Cardiac muscle cell (in vitro differentiated cells and primary cell): ENCODE measurements around the gene SND1. TPM values are rescaled to one million over a fixed set of nuclear protein-coding genes. Genes with fewer than 3 reads are reported as not detected.
A peak's percentile ranks its signal among the peaks of the same experiment; 100 is the strongest.

ENCODE experiments used
- DNase-seq, 2 donors: peaks; one replicate each; pipeline versions ENCODE4 v3.0.0 to v3.0.0-alpha.2; 2010 to 2017; ENCODE audit warnings: low read depth in 1 of 2, low spot score in 1 of 2
- H3K27ac ChIP-seq: fragments of 200-600 bp; sonication (generic); 2 replicates; pipeline ENCODE4 v1.5.1; 2016
- H3K27me3 ChIP-seq: fragments of 200-600 bp; sonication (generic); 2 replicates; pipeline ENCODE4 v1.6.0; 2016; ENCODE audit warnings: control low read depth
- H3K36me3 ChIP-seq: fragments of 200-600 bp; sonication (generic); 2 replicates; pipeline ENCODE4 v1.5.1; 2016; ENCODE audit warnings: control low read depth
- H3K4me1 ChIP-seq: fragments of 200-600 bp; sonication (generic); 2 replicates; pipeline ENCODE4 v1.8.1; 2017; ENCODE audit warnings: low read depth, mild to moderate bottlenecking, mixed run types
- H3K4me3 ChIP-seq: fragments of 200-600 bp; sonication (generic); 2 replicates; pipeline ENCODE4 v1.5.1; 2016; ENCODE audit warnings: mild to moderate bottlenecking
- H3K9me3 ChIP-seq: fragments of 200-600 bp; sonication (generic); 2 replicates; pipeline ENCODE4 v1.5.1; 2017; ENCODE audit warnings: low read depth, mild to moderate bottlenecking, control low read depth
- CTCF ChIP-seq: IDR thresholded peaks from 2 replicates; pipeline ENCODE4 v1.5.1; 2012; ENCODE audit warnings: low read depth, mild to moderate bottlenecking, low read length
- polyA plus RNA-seq: library from polyadenylated mRNA; unstranded; fragments of >200 nt; fragmentation: Nextera tagmentation; extraction: Ambion mirVana; gene quantifications from 2 replicates; pipeline ENCODE4 v1.2.1, GENCODE V29; 2016
- total RNA-seq: library from RNA; depleted of rRNA; stranded (reverse); fragments of >200 nt; gene quantifications from 2 replicates; pipeline ENCODE4 v1.2.3, GENCODE V29; 2016

SND1 gene
- total and polyA plus RNA-seq, 2 experiments from 2014 or later = 114 to 172 TPM

DNA sequence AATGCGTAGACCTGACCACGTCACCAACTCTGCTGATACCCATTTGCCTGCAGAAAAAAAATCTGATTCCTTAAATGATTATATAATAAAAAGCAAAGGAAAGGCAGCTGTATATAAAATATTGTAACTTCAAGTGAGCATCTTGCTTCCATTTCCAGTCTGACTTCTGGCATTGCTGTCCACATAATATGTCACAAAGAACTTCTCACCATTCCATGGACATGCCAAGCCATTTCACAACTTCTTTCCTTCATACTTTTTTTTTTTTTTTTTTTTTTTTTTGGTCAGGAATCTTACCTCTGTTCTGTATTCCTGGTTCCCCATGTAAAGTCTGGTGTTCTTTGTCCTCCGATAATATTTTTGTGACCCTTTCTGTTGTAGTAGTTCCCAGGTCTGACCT, 165.5 kb downstream of the SND1 start:
- no peaks in the 10 kb centered on the region for H3K9me3 ChIP-seq
- H3K27me3 ChIP-seq = no peaks in the 10 kb centered on the region
- H3K4me3 ChIP-seq = no peak overlapping the region
- peaks cover 20% of the 10 kb centered on the region for H3K4me1 ChIP-seq
- H3K27ac ChIP-seq = no peak overlapping the region
- no peaks in the 10 kb centered on the region for H3K36me3 ChIP-seq
- no peak for TF ChIP-seq CTCF
- DNase-seq = no peak

DNA sequence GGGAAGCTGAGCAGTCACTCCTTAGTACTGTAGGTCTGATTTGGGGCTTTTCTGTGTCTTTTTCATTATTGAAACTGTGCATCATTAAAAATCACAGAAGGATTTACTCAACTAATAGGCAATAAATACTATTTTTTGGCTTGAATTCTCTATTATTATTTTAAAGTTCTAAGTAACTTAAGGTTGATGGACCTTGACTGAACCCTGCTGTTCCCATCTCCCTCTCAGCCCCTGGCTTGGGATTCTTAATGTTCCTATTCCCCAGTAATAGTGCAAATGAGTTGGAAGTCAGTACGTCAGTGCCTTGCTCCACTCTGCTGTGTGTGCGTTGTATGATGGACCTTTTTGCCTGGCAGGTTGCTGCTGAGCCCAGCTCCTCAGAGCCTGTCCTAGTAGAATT, 166.3 kb downstream of the SND1 start:
- H3K27ac ChIP-seq = no peak overlapping the region
- H3K4me1 ChIP-seq = peaks cover 17% of the 10 kb centered on the region
- H3K4me3 ChIP-seq = no peak overlapping the region
- no peak for TF ChIP-seq CTCF
- no peaks in the 10 kb centered on the region for H3K9me3 ChIP-seq
- H3K36me3 ChIP-seq = no peaks in the 10 kb centered on the region
- no peaks in the 10 kb centered on the region for H3K27me3 ChIP-seq
- no peak for DNase-seq

DNA sequence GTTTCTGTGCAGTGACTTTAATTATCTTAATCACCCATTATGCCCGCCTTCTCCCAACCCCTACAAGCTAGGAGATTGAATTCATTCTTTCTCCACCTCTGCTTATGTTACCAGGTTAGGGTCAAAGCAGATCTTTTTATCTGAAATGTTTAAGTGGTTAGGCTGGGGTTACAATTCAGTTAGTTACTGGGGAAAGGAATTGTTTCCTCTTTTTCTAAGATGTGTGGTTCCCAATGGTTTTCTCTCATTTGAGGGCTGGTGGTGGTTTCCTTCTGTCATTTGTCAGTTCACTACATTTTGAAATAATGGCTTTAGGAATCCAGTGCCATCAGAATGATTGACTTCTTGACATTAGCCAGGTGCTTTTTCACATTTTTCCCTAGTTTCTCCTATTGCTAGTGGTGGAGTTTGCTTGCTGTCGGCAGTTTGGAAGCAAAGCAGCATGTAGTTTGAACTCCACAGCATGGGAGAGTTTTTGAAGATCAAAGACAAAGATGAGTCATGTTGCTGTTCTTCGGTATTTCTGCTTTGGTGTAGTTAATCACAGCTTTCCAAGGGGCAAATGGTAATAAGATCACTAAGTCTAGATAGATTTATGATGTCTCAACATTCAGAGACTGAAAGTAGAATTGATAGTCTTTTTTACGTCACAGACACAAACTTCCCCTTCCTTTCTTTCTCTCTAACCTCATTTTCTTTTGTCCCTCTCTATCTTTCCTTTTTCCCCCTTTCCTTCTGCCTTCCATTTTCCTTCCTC, 168.2 kb downstream of the SND1 start:
- Histone ChIP-seq H3K36me3 (no peaks in the 10 kb centered on the region), H3K9me3 (no peaks in the 10 kb centered on the region), H3K27ac (no peak overlapping the region), H3K4me3 (no peak overlapping the region), H3K27me3 (no peaks in the 10 kb centered on the region), H3K4me1 (peaks cover 17% of the 10 kb centered on the region)
- TF ChIP-seq CTCF = no peak
- peak in 1 of 2 donors; percentile 48 for DNase-seq

DNA sequence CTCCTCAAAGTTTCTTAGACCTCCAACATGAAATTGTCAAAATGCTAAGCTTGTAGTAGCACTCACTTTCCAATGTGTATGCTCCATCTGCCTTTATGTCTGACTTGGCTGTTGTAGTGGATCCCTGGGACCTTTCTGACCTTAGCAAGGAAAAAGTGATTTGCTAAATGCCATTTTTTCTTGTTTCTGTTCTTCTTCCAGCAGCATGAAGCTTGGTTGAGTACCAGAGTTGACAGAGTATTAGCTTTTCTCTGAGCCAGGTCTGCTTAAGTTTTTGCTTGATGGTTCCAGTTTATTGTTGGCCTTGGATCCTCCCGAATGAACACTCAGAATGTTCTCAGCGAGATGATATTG, 168.7 kb downstream of the SND1 start:
- DNase-seq = no peak
- H3K4me3 ChIP-seq = no peak overlapping the region
- TF ChIP-seq CTCF = no peak
- no peaks in the 10 kb centered on the region for H3K36me3 ChIP-seq
- H3K27ac ChIP-seq = no peak overlapping the region
- H3K27me3 ChIP-seq = no peaks in the 10 kb centered on the region
- H3K9me3 ChIP-seq = no peaks in the 10 kb centered on the region
- H3K4me1 ChIP-seq = peaks cover 17% of the 10 kb centered on the region

- no peaks in the 10 kb centered on the region for H3K9me3 ChIP-seq
- no peak overlapping the region for H3K27ac ChIP-seq
- H3K4me3 ChIP-seq = no peak overlapping the region
- H3K27me3 ChIP-seq = no peaks in the 10 kb centered on the region
- TF ChIP-seq CTCF = no peak
- no peaks in the 10 kb centered on the region for H3K36me3 ChIP-seq
- peaks cover 17% of the 10 kb centered on the region for H3K4me1 ChIP-seq
- DNase-seq = no peak
These were observed 169.2 kb downstream of the SND1 start for GRCh38 chr7:127821146-127821545.
